Mucosa of descending colon (tissue), 3 donors: Measurements from ENCODE around the gene NFATC1. TPM values are rescaled to one million over a fixed set of nuclear protein-coding genes. Genes with fewer than 3 reads are reported as not detected.

Experiments
- ATAC-seq: fragments of 200-7000 bp; cut with Tn5 transposase; one replicate; pipeline ENCODE4 v1.9.1; 2020; ENCODE audit warnings: mild to moderate bottlenecking, moderate library complexity
- DNase-seq, 3 donors: peaks; one replicate each; pipeline ENCODE4 v3.0.0-alpha.2; 2020
- H3K36me3 ChIP-seq: fragments of 200-600 bp; one replicate; pipeline ENCODE4 v1.8.0; 2021; ENCODE audit warnings: low read depth, mild to moderate bottlenecking
- H3K4me1 ChIP-seq: fragments of 200-600 bp; one replicate; pipeline ENCODE4 v1.8.0; 2021; ENCODE audit warnings: low read depth, mild to moderate bottlenecking
- H3K4me3 ChIP-seq: fragments of 200-600 bp; one replicate; pipeline ENCODE4 v1.8.0; 2021; ENCODE audit warnings: mild to moderate bottlenecking
- H3K9me3 ChIP-seq: fragments of 200-600 bp; one replicate; pipeline ENCODE4 v1.8.0; 2021; ENCODE audit warnings: mild to moderate bottlenecking
- CTCF ChIP-seq: fragments of 200-600 bp; IDR thresholded peaks from one replicate; pipeline ENCODE4 v1.8.0; 2022; ENCODE audit warnings: antibody characterized with exemption, mild to moderate bottlenecking
- intact Hi-C, 2 donors: fragments of 100-400 bp; cut with DNase I in 1 of 2; cut with micrococcal nuclease in 1 of 2; formaldehyde crosslinking; loops; one replicate each; pipeline versions ENCODE4 v1.11.0 to v1.11.1; 2022; cut with DNase I, micrococcal nuclease
- total RNA-seq, 3 donors: library from RNA; stranded (reverse); fragmentation: NEBNext Ultra II Directional in 2 of 3; extraction: Animal tissue kit (Norgen Biotek cat#: 25700) in 2 of 3; gene quantifications; one replicate each; pipeline versions ENCODE4 v1.2.1 to v1.2.4, GENCODE V29; 2021 to 2023
- donor health status: DM: no; HTN: no; CAD: no; lungs with moderate emphysema.
- donor health status: DM: no; HTN: no; CAD: no.
- donor health status: DM: no; HTN: yes; CAD: no.

NFATC1 gene
- total RNA-seq, 3 donors from 2014 or later, result 2.9 to 12.9 (median 4.6) TPM

- DNase-seq (peak in 1 of 3 donors; percentile 20), ATAC-seq (no peak)
- no peak for TF ChIP-seq CTCF
- no peaks in the 10 kb centered on the region for H3K36me3 ChIP-seq
- intact Hi-C loops, result no loop called here
- no peaks in the 10 kb centered on the region for H3K4me1 ChIP-seq
- H3K9me3 ChIP-seq, result no peaks in the 10 kb centered on the region
- H3K4me3 ChIP-seq, result no peak overlapping the region
Observed at GRCh38 chr18:79413901-79414300, 18.2 kb downstream of the NFATC1 start.

- TF ChIP-seq CTCF, result no peak
- H3K4me3 ChIP-seq, result no peak overlapping the region
- DNase-seq, result peak in 1 of 3 donors; percentile 36
- no peak for ATAC-seq
- H3K36me3 ChIP-seq, result no peaks in the 10 kb centered on the region
- no peaks in the 10 kb centered on the region for H3K4me1 ChIP-seq
- H3K9me3 ChIP-seq, result no peaks in the 10 kb centered on the region
- intact Hi-C loops, result no loop called here
Observed at GRCh38 chr18:79416022-79416676, 20.4 kb downstream of the NFATC1 start.

DNA sequence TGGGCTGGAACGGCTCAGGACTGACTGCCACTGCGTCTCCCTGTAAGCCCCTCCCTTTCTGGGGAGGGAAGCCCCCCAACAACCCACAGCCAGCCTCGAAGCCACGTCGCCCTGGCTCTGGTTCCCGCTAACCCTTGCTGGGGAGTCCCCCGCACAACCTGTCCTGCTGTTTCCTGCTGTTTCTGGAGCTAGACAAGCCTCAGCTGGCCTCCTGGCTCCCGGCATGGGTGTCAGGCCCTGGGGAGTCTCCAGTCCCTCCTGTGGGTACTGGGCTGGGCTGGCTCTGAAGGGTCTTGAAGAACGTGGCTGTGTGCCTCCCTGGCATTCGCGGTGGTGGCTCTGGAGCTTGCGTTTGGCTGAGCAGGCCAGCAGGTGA is 20.9 kb downstream of the NFATC1 start:
- DNase-seq (peak in 1 of 3 donors; percentile 45), ATAC-seq (no peak)
- intact Hi-C loops, result no loop called here
- no peak for TF ChIP-seq CTCF
- no peak overlapping the region for H3K4me3 ChIP-seq
- H3K36me3 ChIP-seq, result no peaks in the 10 kb centered on the region
- no peaks in the 10 kb centered on the region for H3K9me3 ChIP-seq
- no peaks in the 10 kb centered on the region for H3K4me1 ChIP-seq

GRCh38 chr18:79418236-79418635 is 22.5 kb downstream of the NFATC1 start:
- Histone ChIP-seq H3K4me3 (no peak overlapping the region), H3K9me3 (no peaks in the 10 kb centered on the region), H3K4me1 (no peaks in the 10 kb centered on the region), H3K36me3 (no peaks in the 10 kb centered on the region)
- intact Hi-C loops, result no loop called here
- ATAC-seq (no peak), DNase-seq (no peak)
- no peak for TF ChIP-seq CTCF

- Histone ChIP-seq H3K4me1 (no peaks in the 10 kb centered on the region), H3K4me3 (no peak overlapping the region), H3K9me3 (no peaks in the 10 kb centered on the region), H3K36me3 (no peaks in the 10 kb centered on the region)
- no peak for DNase-seq
- TF ChIP-seq CTCF, result no peak
- intact Hi-C loops, result no loop called here
- ATAC-seq, result no peak
Observed at GRCh38 chr18:79418642-79419041, 22.9 kb downstream of the NFATC1 start.
